HL-60 (cell line): Measurements from ENCODE around the gene SAC3D1.

Experiments used
- CTCF ChIP-seq: IDR thresholded peaks from one replicate; pipeline ENCODE4 v1.5.1; 2011; ENCODE audit warnings: low read length, control low read depth, inconsistent platforms; ENCODE audit not compliant: insufficient read depth
- POLR2AphosphoS5 ChIP-seq: IDR thresholded peaks from 2 replicates; pipeline ENCODE4 v1.6.1; 2012; ENCODE audit warnings: low read depth
- REST ChIP-seq: IDR thresholded peaks from 2 replicates; pipeline ENCODE4 v1.6.1; 2012; ENCODE audit warnings: low read depth; ENCODE audit not compliant: insufficient replicate concordance
- SPI1 ChIP-seq: IDR thresholded peaks from 2 replicates; pipeline ENCODE4 v1.6.1; 2012; ENCODE audit warnings: low read depth, mild to moderate bottlenecking, borderline replicate concordance

DNA sequence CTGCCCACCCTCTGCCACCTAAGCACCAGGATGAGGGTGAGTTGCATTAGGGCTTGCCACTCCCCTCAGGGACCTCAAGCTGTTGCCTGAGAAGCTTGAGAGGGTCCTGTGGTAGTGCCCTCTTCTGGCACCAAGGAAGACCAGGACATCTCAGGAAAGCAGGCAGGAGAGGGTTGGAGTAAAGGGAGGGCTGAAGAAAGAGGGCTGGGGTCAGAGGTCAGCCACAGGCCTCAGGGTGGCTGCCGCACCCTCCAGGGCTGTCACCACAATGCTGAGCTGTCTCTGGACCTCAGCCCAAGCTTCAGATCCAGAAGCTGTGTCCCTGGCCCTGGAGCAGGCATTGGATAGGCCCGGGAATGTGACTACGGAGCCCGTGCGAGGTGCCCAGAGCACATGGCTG is 4.1 kb downstream of the SAC3D1 start:
- TF ChIP-seq CTCF (no peak), POLR2AphosphoS5 (no peak), REST (no peak), SPI1 (no peak)
